GM12878 (cell line): ENCODE results near the gene ARRDC1. TPM values are rescaled to one million over a fixed set of nuclear protein-coding genes. Genes with fewer than 3 reads are reported as not detected.
"Not testable (repeated sequence)": the region's sequence is repeated elsewhere in the genome, so short reads cannot be mapped to it uniquely, and the experiment has no call there.

ENCODE experiments used
- ATAC-seq: fragments of 200-7000 bp; cut with Tn5 transposase; 3 replicates; pipeline ENCODE4 v1.9.1; 2020; ENCODE audit warnings: mild to moderate bottlenecking, moderate library complexity
- BruUV-seq: library from RNA; stranded (reverse); fragments of 400-500 nt; replicated peaks from 2 replicates; lab custom pipeline; 2021; lab: Mats Ljungman, UMichigan
- CTCF ChIA-PET: fragments of 300-600 bp; sonication (Branson Sonifier 250); formaldehyde crosslinking; extraction: SDS; loops from one replicate; lab custom pipeline; 2021; ENCODE audit warnings: inconsistent platforms; lab: Yijun Ruan, JAX
- POLR2A ChIA-PET: fragments of 350-600 bp; formaldehyde crosslinking; extraction: SDS; loops from one replicate; lab custom pipeline; 2021; ENCODE audit warnings: inconsistent platforms; lab: Charles Lee
- RAD21 ChIA-PET: fragments of 300-600 bp; sonication (Branson Sonifier 250); formaldehyde crosslinking; loops from one replicate; lab custom pipeline; 2023; ENCODE audit warnings: antibody characterized with exemption; ENCODE audit not compliant: unreplicated experiment; lab: Charles Lee
- SMC1A ChIA-PET: fragments of 300-600 bp; sonication (Branson Sonifier 250); formaldehyde crosslinking; loops from one replicate; lab custom pipeline; 2023; ENCODE audit not compliant: unreplicated experiment, uncharacterized antibody; lab: Charles Lee
- DNase-seq: peaks from one replicate; pipeline ENCODE4 v3.0.0-alpha.2; 2011; ENCODE audit warnings: low read depth, low spot score
- FAIRE-seq: peaks from 3 replicates; lab custom pipeline; 2011; peaks lifted over from hg19 to GRCh38; lab: Jason Lieb, UNC
- H2AFZ ChIP-seq: 2 replicates; pipeline ENCODE4 v1.6.0; 2011; ENCODE audit warnings: low read depth, low read length, control low read depth; ENCODE audit not compliant: control insufficient read depth
- H3K27ac ChIP-seq: 2 replicates; pipeline ENCODE4 v1.5.1; 2011; ENCODE audit warnings: control low read depth; ENCODE audit not compliant: control insufficient read depth, insufficient read depth
- H3K27me3 ChIP-seq, 2 experiments: replicated peaks in 1 of 2; 2 replicates each; pipeline versions ENCODE4 v1.6.0 to v1.6.1; 2011; ENCODE audit warnings: low read length in 1 of 2; ENCODE audit not compliant: control insufficient read depth in 2 of 2, insufficient read depth in 2 of 2
- H3K36me3 ChIP-seq, 2 experiments: 2 replicates each; pipeline ENCODE4 v1.5.1; 2011; ENCODE audit warnings: low read length in 1 of 2; ENCODE audit not compliant: control insufficient read depth in 2 of 2, insufficient read depth in 2 of 2
- H3K4me1 ChIP-seq: 2 replicates; pipeline ENCODE4 v1.6.1; 2011; ENCODE audit warnings: mild to moderate bottlenecking, low read length, moderate library complexity, mixed read lengths; ENCODE audit not compliant: control insufficient read depth, insufficient read depth
- H3K4me2 ChIP-seq: 2 replicates; pipeline ENCODE4 v1.6.0; 2011; ENCODE audit warnings: control low read depth; ENCODE audit not compliant: control insufficient read depth, insufficient read depth
- H3K4me3 ChIP-seq: fragments of 200-600 bp; sonication (generic); 2 replicates; pipeline ENCODE4 v1.5.1; 2016
- H3K79me2 ChIP-seq: 2 replicates; pipeline ENCODE4 v1.6.0; 2011; ENCODE audit warnings: low read length; ENCODE audit not compliant: control insufficient read depth, insufficient read depth
- H3K9ac ChIP-seq: 2 replicates; pipeline ENCODE4 v1.8.0; 2011; ENCODE audit warnings: low read length, control low read depth, mixed read lengths; ENCODE audit not compliant: control insufficient read depth, insufficient read depth
- H3K9me3 ChIP-seq: replicated peaks from 3 replicates; pipeline ENCODE4 v1.5.1; 2011; ENCODE audit warnings: mild to moderate bottlenecking, low read length; ENCODE audit not compliant: control insufficient read depth, insufficient read depth
- H4K20me1 ChIP-seq: 2 replicates; pipeline ENCODE4 v1.6.0; 2011; ENCODE audit not compliant: control insufficient read depth, insufficient read depth
- CBFB ChIP-seq: IDR thresholded peaks from 2 replicates; pipeline ENCODE4 v1.6.1; 2016; ENCODE audit warnings: antibody characterized with exemption, low read depth
- FOS ChIP-seq: IDR thresholded peaks from 3 replicates; pipeline ENCODE4 v1.6.1; 2011; ENCODE audit warnings: borderline replicate concordance; ENCODE audit not compliant: insufficient read length; ENCODE audit errors: extremely low read depth
- HCFC1 ChIP-seq: fragments of 150-350 bp; IDR thresholded peaks from 2 replicates; pipeline ENCODE4 v1.6.1; 2014; ENCODE audit warnings: low read length
- IRF4 ChIP-seq: IDR thresholded peaks from 2 replicates; pipeline ENCODE4 v1.6.1; 2011; ENCODE audit warnings: low read depth, low read length
- KLF5 ChIP-seq: fragments of 450-650 bp; IDR thresholded peaks from 2 replicates; pipeline ENCODE4 v1.6.1; 2014; ENCODE audit warnings: mild to moderate bottlenecking; ENCODE audit not compliant: partially characterized antibody
- POLR2AphosphoS2 ChIP-seq: IDR thresholded peaks from 2 replicates; pipeline ENCODE4 v1.6.1; 2011; ENCODE audit warnings: low read depth, mild to moderate bottlenecking, low read length, improper control_type of control experiment, moderate library complexity
- POU2F2 ChIP-seq: IDR thresholded peaks from 3 replicates; pipeline ENCODE4 v1.6.1; 2011; ENCODE audit warnings: low read depth, mild to moderate bottlenecking, low read length, borderline replicate concordance
- RB1 ChIP-seq: fragments of 450-650 bp; formaldehyde crosslinking; IDR thresholded peaks from 2 replicates; pipeline ENCODE4 v1.6.1; 2017; ENCODE audit warnings: mild to moderate bottlenecking, borderline replicate concordance
- RUNX3 ChIP-seq: IDR thresholded peaks from 2 replicates; pipeline ENCODE4 v1.6.1; 2012; ENCODE audit warnings: low read length, inconsistent platforms
- SIX5 ChIP-seq: IDR thresholded peaks from 2 replicates; pipeline ENCODE4 v1.6.1; 2011; ENCODE audit warnings: mild to moderate bottlenecking, low read depth, low read length, moderate library complexity; ENCODE audit not compliant: severe bottlenecking
- YBX1 ChIP-seq: fragments of 450-650 bp; IDR thresholded peaks from 2 replicates; pipeline ENCODE4 v1.6.1; 2016; ENCODE audit warnings: antibody characterized with exemption
- ZNF592 ChIP-seq: fragments of 450-650 bp; IDR thresholded peaks from 2 replicates; pipeline ENCODE4 v1.6.1; 2017; ENCODE audit warnings: mild to moderate bottlenecking, moderate library complexity
- WGBS: methylation state at CpG from one replicate; pipeline ENCODE4 v1.1.6; 2016; ENCODE audit warnings: low lambda C conversion rate; ENCODE audit not compliant: insufficient replicate concordance, insufficient coverage; ENCODE audit errors: missing lambda C conversion rate; 5-methylcytosine and 5-hydroxymethylcytosine counted together
- in situ Hi-C: fragments of 300-500 bp; cut with MboI; formaldehyde crosslinking; loops from 9 replicates; pipeline ENCODE4 v1.14.3; 2018; ENCODE audit warnings: mixed read lengths
- intact Hi-C: fragments of 100-400 bp; cut with micrococcal nuclease; formaldehyde crosslinking; loops from one replicate; pipeline ENCODE4 v1.14.2; 2022; ENCODE audit not compliant: unreplicated experiment
- polyA plus RNA-seq, 11 experiments: library from polyadenylated mRNA; depleted of rRNA in 4 of 11; unstranded in 6 of 11; stranded (reverse) in 5 of 11; fragments of >200 nt; fragmentation: Nextera tagmentation in 4 of 11; fragmentation: Illumina TruSeq in 1 of 11; extraction: Ambion mirVana in 4 of 11; extraction: Trizol in 1 of 11; gene quantifications; 1 replicate in 1 of 11; 2 replicates in 10 of 11; pipeline versions ENCODE4 v1.2.1 to v1.2.3, GENCODE V29; 2011 to 2016; ENCODE audit warnings: inconsistent platforms in 2 of 11, missing spikeins in 2 of 11, low read depth in 1 of 11
- total RNA-seq, 4 experiments: library from RNA; depleted of rRNA in 3 of 4; stranded (reverse); fragments of >200 nt in 3 of 4; fragmentation: Illumina TruSeq in 1 of 4; extraction: Trizol in 1 of 4; gene quantifications; 2 replicates each; pipeline versions ENCODE4 v1.2.1 to v1.2.3, GENCODE V29; 2013 to 2021

Gene ARRDC1
- total and polyA plus RNA-seq, 10 of the 15 experiments (the other 5 are each of a cell fraction or from before 2014, with no cell fraction given) = 0.23 to 34.4 (median 20.9) TPM

DNA sequence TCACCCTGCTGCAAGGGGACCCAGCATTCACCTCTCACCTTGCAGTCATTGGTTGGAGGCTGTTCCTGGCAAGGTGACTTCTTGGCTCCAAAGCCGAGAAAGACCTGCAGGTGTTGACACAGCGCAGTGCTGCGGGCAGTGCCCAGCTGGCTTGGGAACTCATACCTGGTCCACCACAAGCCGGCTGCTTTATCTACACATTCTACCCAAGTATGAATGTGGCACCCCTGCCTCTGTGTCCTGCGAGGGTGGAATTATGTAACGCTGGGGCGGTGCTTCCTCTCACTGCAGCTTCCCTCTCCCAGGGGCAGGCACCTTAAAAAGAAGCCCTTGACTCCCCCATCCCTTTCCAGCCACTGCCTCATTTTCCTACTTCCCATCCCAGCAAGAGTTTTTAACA is 12.7 kb upstream of the ARRDC1 start (continued):
- TF ChIP-seq FOS = no peak
- no peak for TF ChIP-seq RUNX3
- no peak for TF ChIP-seq HCFC1
- no peak for TF ChIP-seq IRF4
- no peak for TF ChIP-seq ZNF592
- TF ChIP-seq RB1 = no peak
- TF ChIP-seq KLF5 = no peak
- TF ChIP-seq YBX1 = no peak
- TF ChIP-seq POLR2AphosphoS2 = no peak

- Histone ChIP-seq H3K27me3 (no peaks in the 10 kb centered on the region), H3K36me3 (peaks cover 1 to 2% of the 10 kb centered on the region in 2 experiments; a peak in 2 of 4 replicates), H4K20me1 (no peaks in the 10 kb centered on the region), H2AFZ (no peak overlapping the region), H3K27ac (no peak overlapping the region), H3K79me2 (peaks cover 14% of the 10 kb centered on the region), H3K9me3 (no peaks in the 10 kb centered on the region), H3K4me1 (peaks cover 6% of the 10 kb centered on the region; the same call in 1 of the 2 replicates), H3K9ac (no peak overlapping the region), H3K4me3 (no peak overlapping the region), H3K4me2 (no peak overlapping the region)
- intact Hi-C loops (no loop called here), in situ Hi-C loops (no loop called here)
- no peak for FAIRE-seq
- DNase-seq = no peak
- ATAC-seq = no peak
- WGBS = 81% methylated on average over 12 of the region's 12 CpGs
- RAD21 ChIA-PET = no interaction called here
- TF ChIP-seq SIX5 (no peak), POU2F2 (no peak), CBFB (no peak)
- SMC1A ChIA-PET = no interaction called here
- BruUV-seq = no TSS peak
- POLR2A ChIA-PET = interaction anchor here (1.1 kb wide), 1 partner anchor 15 kb away, joined by 3 read pairs; no protein-coding TSS in a partner anchor
- CTCF ChIA-PET = no interaction called here
These were observed 12.3 kb upstream of the ARRDC1 start for GRCh38 chr9:137593176-137593575.

GRCh38 chr9:137596577-137596976 is 8.9 kb upstream of the ARRDC1 start:
- SMC1A ChIA-PET, FAIRE-seq, H3K79me2 ChIP-seq, H3K4me2 ChIP-seq, RAD21 ChIA-PET, H3K27ac ChIP-seq, H3K4me1 ChIP-seq, BruUV-seq, H3K27me3 ChIP-seq, ATAC-seq, H3K36me3 ChIP-seq, intact Hi-C loops, H3K9ac ChIP-seq, H3K4me3 ChIP-seq, H2AFZ ChIP-seq, H3K9me3 ChIP-seq, DNase-seq, in situ Hi-C loops, H4K20me1 ChIP-seq: not testable (repeated sequence)
- POLR2A ChIA-PET = interaction anchor here (0.6 kb wide), 2 partner anchors 9 to 91 kb away, joined by 4 read pairs; no protein-coding TSS in a partner anchor
- CTCF ChIA-PET = interaction anchor here (0.6 kb wide), 1 partner anchor 19 kb away, joined by 3 read pairs; no protein-coding TSS in a partner anchor
- WGBS = 91% methylated on average over 7 of the region's 7 CpGs
